Natural killer cell (primary cell): ENCODE measurements around the gene ARL13A. TPM values are rescaled to one million over a fixed set of nuclear protein-coding genes. Genes with fewer than 3 reads are reported as not detected.
"Not testable (repeated sequence)": the region's sequence is repeated elsewhere in the genome, so short reads cannot be mapped to it uniquely, and the experiment has no call there.

ENCODE experiments used
- ATAC-seq, 3 donors: fragments of 150-1000 bp in 2 of 3; fragments of 200-7000 bp in 1 of 3; cut with Tn5 transposase; 1 replicate in 1 of 3; 2 replicates in 2 of 3; pipeline ENCODE4 v1.10.0; 2021; ENCODE audit warnings: mild to moderate bottlenecking in 2 of 3, moderate library complexity in 2 of 3
- DNase-seq, 2 donors: peaks; one replicate each; pipeline versions ENCODE4 v3.0.0 to v3.0.0-alpha.2; 2013 to 2021; ENCODE audit warnings: mixed read lengths in 1 of 2
- H3K27ac ChIP-seq: one replicate; pipeline ENCODE4 v1.5.1; 2013; ENCODE audit warnings: mild to moderate bottlenecking, low read length
- H3K27me3 ChIP-seq: one replicate; pipeline ENCODE4 v1.6.1; 2013; ENCODE audit warnings: low read length; ENCODE audit not compliant: control insufficient read depth, insufficient read depth
- H3K36me3 ChIP-seq: one replicate; pipeline ENCODE4 v1.6.1; 2013; ENCODE audit warnings: low read length; ENCODE audit not compliant: control insufficient read depth, insufficient read depth
- H3K4me1 ChIP-seq: one replicate; pipeline ENCODE4 v1.6.1; 2013; ENCODE audit warnings: low read length; ENCODE audit not compliant: control insufficient read depth, insufficient read depth
- H3K4me3 ChIP-seq: one replicate; pipeline ENCODE4 v1.5.1; 2013; ENCODE audit warnings: low read length
- H3K9me3 ChIP-seq: one replicate; pipeline ENCODE4 v1.6.1; 2013; ENCODE audit warnings: low read length; ENCODE audit not compliant: control insufficient read depth, insufficient read depth
- H3K27ac Mint-ChIP-seq, 2 donors: one replicate each; pipeline ENCODE4 v1.8.0; 2022; ENCODE audit warnings: mild to moderate bottlenecking in 2 of 2, mixed read lengths in 2 of 2, moderate library complexity in 1 of 2
- H3K27me3 Mint-ChIP-seq, 2 donors: one replicate each; pipeline ENCODE4 v1.8.0; 2022; ENCODE audit warnings: low read depth in 2 of 2, mixed read lengths in 2 of 2
- H3K36me3 Mint-ChIP-seq: one replicate; pipeline ENCODE4 v1.8.0; 2022; ENCODE audit warnings: mixed read lengths
- H3K4me1 Mint-ChIP-seq, 2 donors: one replicate each; pipeline ENCODE4 v1.8.0; 2022; ENCODE audit warnings: mixed read lengths in 2 of 2
- H3K4me3 Mint-ChIP-seq: one replicate; pipeline ENCODE4 v1.8.0; 2022; ENCODE audit warnings: mild to moderate bottlenecking, moderate library complexity, mixed read lengths
- H3K9me3 Mint-ChIP-seq, 2 donors: one replicate each; pipeline ENCODE4 v1.8.0; 2022; ENCODE audit warnings: mixed read lengths in 2 of 2
- CTCF ChIP-seq: fragments of 200-600 bp; IDR thresholded peaks from one replicate; pipeline ENCODE4 v1.8.0; 2022; ENCODE audit warnings: antibody characterized with exemption
- WGBS: methylation state at CpG from one replicate; pipeline ENCODE4 v1.1.7; 2013; ENCODE audit warnings: missing lambda C conversion rate; ENCODE audit not compliant: insufficient coverage; 5-methylcytosine and 5-hydroxymethylcytosine counted together
- intact Hi-C: fragments of 100-400 bp; cut with micrococcal nuclease; formaldehyde crosslinking; loops from one replicate; pipeline ENCODE4 v1.14.2; 2022
- total RNA-seq, 4 donors: library from RNA; stranded (reverse); fragments of 120-200 nt in 1 of 4; gene quantifications; one replicate each; pipeline versions ENCODE4 v1.2.3 to v1.2.4, GENCODE V29; 2013 to 2022

ARL13A gene
- total RNA-seq, 3 donors from 2014 or later (not counting 1 experiment from before 2014, with no cell fraction given) = not detected

DNA sequence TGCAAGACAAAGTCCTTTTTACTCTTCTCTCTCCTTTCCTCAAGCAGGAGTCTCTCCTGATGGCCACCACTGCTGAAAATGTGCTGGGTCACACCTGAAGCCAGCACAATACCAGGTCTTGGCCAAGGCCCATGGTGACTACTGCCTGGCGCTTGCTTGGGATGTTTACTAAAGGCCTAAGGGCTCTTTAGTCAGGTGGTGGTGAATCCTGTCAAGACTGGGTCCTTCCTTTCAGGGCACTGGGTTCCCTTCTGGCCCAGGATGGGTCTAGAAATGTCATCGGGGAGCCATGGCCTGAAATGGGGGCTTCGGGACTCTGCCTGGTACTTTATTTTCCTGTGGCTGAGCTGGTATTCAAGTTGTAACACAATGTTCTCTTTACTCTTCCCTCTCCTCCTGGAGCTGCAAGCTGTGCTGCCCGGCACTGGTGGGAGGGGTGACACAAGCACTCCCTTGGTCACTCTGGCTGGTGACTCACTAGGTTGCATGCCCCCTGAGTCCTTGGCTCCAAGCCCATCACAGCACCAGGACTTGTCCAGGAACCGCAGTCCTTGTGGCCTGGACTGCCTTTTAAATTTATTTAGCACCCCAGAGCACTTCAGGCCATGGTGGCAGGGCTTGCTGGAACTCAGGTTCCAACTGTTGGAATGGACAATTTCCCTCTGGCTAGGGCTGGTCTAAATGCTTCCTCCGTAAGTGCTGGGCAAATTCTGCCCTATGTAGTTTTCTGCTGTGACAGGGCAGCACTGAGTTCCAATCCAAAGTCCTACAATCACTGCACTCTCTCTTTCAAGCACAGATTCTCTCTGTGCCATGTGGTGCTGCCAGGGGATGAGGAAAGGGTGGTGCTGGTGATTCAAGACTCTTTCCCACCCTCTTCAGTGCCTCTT is 11.3 kb downstream of the ARL13A start:
- no peak overlapping the region for H3K4me3 ChIP-seq
- no peaks in the 10 kb centered on the region for H3K4me1 ChIP-seq
- H3K27me3 ChIP-seq = no peaks in the 10 kb centered on the region
- no peak for TF ChIP-seq CTCF
- H3K9me3 ChIP-seq = no peaks in the 10 kb centered on the region
- Mint-ChIP-seq H3K4me1 (no peaks in the 10 kb centered on the region), H3K36me3 (no peaks in the 10 kb centered on the region), H3K27me3 (no peaks in the 10 kb centered on the region), H3K4me3 (no peak overlapping the region), H3K9me3 (no peaks in the 10 kb centered on the region), H3K27ac (no peak overlapping the region)
- H3K36me3 ChIP-seq = peaks cover 3% of the 10 kb centered on the region
- intact Hi-C loops = no loop called here
- no peak for ATAC-seq
- 100% methylated on average over 5 of the region's 6 CpGs for WGBS
- H3K27ac ChIP-seq = no peak overlapping the region
- DNase-seq = no peak

DNA sequence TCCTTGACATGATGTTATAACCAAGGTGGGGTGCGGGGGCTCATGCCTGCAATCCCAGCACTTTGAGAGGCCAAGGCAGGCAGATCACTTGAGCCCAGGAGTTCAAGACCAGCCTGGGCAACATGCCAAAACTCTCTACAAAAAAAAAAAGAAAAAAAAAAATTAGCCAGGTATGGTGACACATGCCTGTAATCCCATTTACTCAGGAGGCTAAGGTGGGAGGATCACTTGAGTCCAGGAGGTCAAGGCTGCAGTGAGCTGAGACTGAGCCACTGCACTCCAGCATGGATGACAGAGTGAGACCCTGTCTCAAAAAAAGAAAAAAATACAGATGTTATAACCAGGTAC is 12.0 kb downstream of the ARL13A start:
- H3K27ac ChIP-seq, H3K4me3 ChIP-seq, intact Hi-C loops, H3K27ac Mint-ChIP-seq, H3K36me3 Mint-ChIP-seq, H3K4me1 Mint-ChIP-seq, H3K36me3 ChIP-seq, H3K9me3 Mint-ChIP-seq, ATAC-seq, H3K4me3 Mint-ChIP-seq, H3K9me3 ChIP-seq, H3K27me3 ChIP-seq, DNase-seq, H3K4me1 ChIP-seq, H3K27me3 Mint-ChIP-seq: not testable (repeated sequence)
- 100% methylated on average over 1 of the region's 1 CpG for WGBS

DNA sequence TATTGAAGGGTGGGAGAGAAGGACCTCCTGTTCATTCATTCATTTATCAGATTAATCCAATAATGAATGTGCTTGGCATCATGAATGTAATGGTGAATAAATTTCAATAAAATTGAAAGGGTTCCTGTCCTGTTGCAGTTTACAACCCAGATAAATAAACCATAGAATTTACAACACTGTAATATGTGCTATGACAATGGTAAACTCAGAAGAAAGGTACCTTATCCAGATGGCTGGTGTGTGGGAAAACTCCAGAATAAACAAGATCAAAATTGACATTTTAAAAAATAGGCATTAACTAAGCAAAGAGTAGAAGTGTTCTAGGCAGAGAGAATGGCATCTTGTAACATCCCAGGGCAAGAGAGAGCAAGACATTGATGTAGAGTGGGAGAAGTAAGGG is 15.3 kb downstream of the ARL13A start:
- peaks cover 3% of the 10 kb centered on the region for H3K36me3 ChIP-seq
- H3K27ac ChIP-seq = no peak overlapping the region
- intact Hi-C loops = no loop called here
- ATAC-seq (no peak), DNase-seq (no peak)
- H3K36me3 Mint-ChIP-seq = no peaks in the 10 kb centered on the region
- H3K4me1 Mint-ChIP-seq = peaks cover 0 to 4% of the 10 kb centered on the region in 2 donors
- no peak for TF ChIP-seq CTCF
- no peaks in the 10 kb centered on the region for H3K4me1 ChIP-seq
- H3K27me3 Mint-ChIP-seq = no peaks in the 10 kb centered on the region
- H3K27me3 ChIP-seq = no peaks in the 10 kb centered on the region
- H3K9me3 Mint-ChIP-seq = no peaks in the 10 kb centered on the region
- H3K4me3 ChIP-seq = no peak overlapping the region
- no peak overlapping the region for H3K27ac Mint-ChIP-seq
- H3K4me3 Mint-ChIP-seq = no peak overlapping the region
- H3K9me3 ChIP-seq = no peaks in the 10 kb centered on the region

- Histone ChIP-seq H3K9me3 (no peaks in the 10 kb centered on the region), H3K27me3 (no peaks in the 10 kb centered on the region), H3K36me3 (no peaks in the 10 kb centered on the region), H3K4me3 (no peak overlapping the region), H3K4me1 (no peaks in the 10 kb centered on the region), H3K27ac (no peak overlapping the region)
- DNase-seq = no peak
- H3K4me1 Mint-ChIP-seq = peaks cover 0 to 14% of the 10 kb centered on the region in 2 donors
- no peaks in the 10 kb centered on the region for H3K36me3 Mint-ChIP-seq
- no peak for ATAC-seq
- WGBS = 100% methylated on average over 1 of the region's 2 CpGs
- H3K27ac Mint-ChIP-seq = no peak overlapping the region
- H3K4me3 Mint-ChIP-seq = no peak overlapping the region
- no peaks in the 10 kb centered on the region for H3K27me3 Mint-ChIP-seq
- H3K9me3 Mint-ChIP-seq = no peaks in the 10 kb centered on the region
- no peak for TF ChIP-seq CTCF
- intact Hi-C loops = no loop called here
These were observed 20.6 kb downstream of the ARL13A start for GRCh38 chrX:100990139-100990538.
